Erythroblast (primary cell): ENCODE data around the gene NR2F1.

Source experiments
- GATA1 ChIP-seq: IDR thresholded peaks from 2 replicates; pipeline ENCODE4 v1.6.1; 2011; ENCODE audit warnings: low read depth, mild to moderate bottlenecking, control low read depth, low read length, moderate library complexity
- POLR2A ChIP-seq: IDR thresholded peaks from 2 replicates; pipeline ENCODE4 v1.6.1; 2011; ENCODE audit warnings: mild to moderate bottlenecking, low read length

- TF ChIP-seq POLR2A = no peak
- TF ChIP-seq GATA1 = no peak
Observed at GRCh38 chr5:93569300-93570160, 13.5 kb upstream of the NR2F1 start.
